PC-3 (cell line): ENCODE measurements around the gene EFL1. TPM values are rescaled to one million over a fixed set of nuclear protein-coding genes. Genes with fewer than 3 reads are reported as not detected.

Source experiments
- ATAC-seq: fragments of 200-7000 bp; cut with Tn5 transposase; 2 replicates; pipeline ENCODE4 v1.9.1; 2020; ENCODE audit warnings: mild to moderate bottlenecking, moderate library complexity
- BruUV-seq: library from RNA; stranded (reverse); fragments of 400-500 nt; replicated peaks from 2 replicates; lab custom pipeline; 2021; lab: Mats Ljungman, UMichigan
- CTCF ChIA-PET: fragments of 300-600 bp; sonication (Branson Sonifier 250); formaldehyde crosslinking; loops from one replicate; lab custom pipeline; 2022; ENCODE audit warnings: antibody characterized with exemption; lab: Charles Lee
- POLR2A ChIA-PET: fragments of 300-600 bp; sonication (Branson Sonifier 250); formaldehyde crosslinking; loops from one replicate; lab custom pipeline; 2022; ENCODE audit warnings: antibody characterized with exemption; ENCODE audit not compliant: unreplicated experiment; lab: Charles Lee
- DNase-seq: peaks from one replicate; pipeline ENCODE4 v3.0.0-alpha.2; 2015
- H2AFZ ChIP-seq: fragments of 300-600 bp; sonication (generic); 2 replicates; pipeline ENCODE4 v1.6.0; 2016; ENCODE audit warnings: antibody characterized with exemption, low read length
- H3F3A ChIP-seq: fragments of 300-600 bp; sonication (generic); one replicate; pipeline ENCODE4 v1.6.0; 2017; ENCODE audit warnings: antibody characterized with exemption, low read length, control low read depth, mild to moderate bottlenecking; ENCODE audit not compliant: unreplicated experiment
- H3K27ac ChIP-seq: fragments of 300-600 bp; sonication (generic); 2 replicates; pipeline ENCODE4 v1.5.1; 2016; ENCODE audit warnings: mild to moderate bottlenecking, low read length
- H3K27me3 ChIP-seq: fragments of 300-600 bp; sonication (generic); 2 replicates; pipeline ENCODE4 v1.6.1; 2016; ENCODE audit warnings: low read length, mixed read lengths
- H3K36me3 ChIP-seq: fragments of 300-600 bp; sonication (generic); 2 replicates; pipeline ENCODE4 v1.6.1; 2016; ENCODE audit warnings: low read depth, mixed run types, low read length, mixed read lengths
- H3K4me1 ChIP-seq: fragments of 300-600 bp; sonication (generic); 2 replicates; pipeline ENCODE4 v1.5.1; 2016; ENCODE audit warnings: low read length; ENCODE audit not compliant: insufficient read depth
- H3K4me2 ChIP-seq: fragments of 300-600 bp; sonication (generic); 2 replicates; pipeline ENCODE4 v1.6.0; 2016; ENCODE audit warnings: low read length
- H3K4me3 ChIP-seq: fragments of 300-600 bp; sonication (generic); 2 replicates; pipeline ENCODE4 v1.5.1; 2016; ENCODE audit warnings: mild to moderate bottlenecking, low read length, mixed read lengths
- H3K79me2 ChIP-seq: fragments of 300-600 bp; sonication (generic); 2 replicates; pipeline ENCODE4 v1.6.1; 2017; ENCODE audit warnings: low read length, mixed read lengths
- H3K9ac ChIP-seq: fragments of 300-600 bp; sonication (generic); 2 replicates; pipeline ENCODE4 v1.6.0; 2016; ENCODE audit warnings: mild to moderate bottlenecking, low read length
- H3K9me2 ChIP-seq: fragments of 300-600 bp; sonication (generic); replicated peaks from 2 replicates; pipeline ENCODE4 v1.6.1; 2016; ENCODE audit warnings: mixed run types, low read length, mixed read lengths
- H3K9me3 ChIP-seq: fragments of 300-600 bp; sonication (generic); 2 replicates; pipeline ENCODE4 v1.6.1; 2016; ENCODE audit warnings: low read length, mixed read lengths
- H4K20me1 ChIP-seq: fragments of 300-600 bp; sonication (generic); 2 replicates; pipeline ENCODE4 v1.6.1; 2016; ENCODE audit warnings: low read length, mixed read lengths
- CTCF ChIP-seq: fragments of 300-600 bp; sonication (generic); conservative IDR thresholded peaks from 2 replicates; pipeline ENCODE4 v1.5.1; 2017; ENCODE audit warnings: antibody characterized with exemption, low read depth, mild to moderate bottlenecking, low read length
- EZH2 ChIP-seq: fragments of 300-600 bp; sonication (generic); IDR thresholded peaks from one replicate; pipeline ENCODE4 v1.6.1; 2017; ENCODE audit warnings: antibody characterized with exemption, mild to moderate bottlenecking, low read length; ENCODE audit not compliant: unreplicated experiment
- EZH2phosphoT487 ChIP-seq: fragments of 300-600 bp; sonication (generic); IDR thresholded peaks from 2 replicates; pipeline ENCODE4 v1.6.1; 2018; ENCODE audit warnings: mild to moderate bottlenecking, antibody characterized with exemption, low read length, borderline replicate concordance
- intact Hi-C: fragments of 100-400 bp; cut with micrococcal nuclease; formaldehyde crosslinking; loops from 2 replicates; pipeline ENCODE4 v1.9.0; 2023
- total RNA-seq: library from RNA; depleted of rRNA; stranded (reverse); fragments of >200 nt; gene quantifications from 2 replicates; pipeline ENCODE4 v1.2.3, GENCODE V29; 2014

EFL1 gene
- total RNA-seq, 1 experiment from 2014 or later: 14.7 TPM

GRCh38 chr15:82114660-82115059, 147.9 kb downstream of the EFL1 start:
- H2AFZ ChIP-seq: no peak overlapping the region
- no peak overlapping the region for H3K4me3 ChIP-seq
- H3K4me2 ChIP-seq: no peak overlapping the region
- ATAC-seq (no peak), DNase-seq (no peak)
- no peaks in the 10 kb centered on the region for H4K20me1 ChIP-seq
- H3K36me3 ChIP-seq: no peaks in the 10 kb centered on the region
- H3K4me1 ChIP-seq: no peaks in the 10 kb centered on the region
- TF ChIP-seq CTCF: no peak
- no peak for TF ChIP-seq EZH2phosphoT487
- no peak for TF ChIP-seq EZH2
- no peaks in the 10 kb centered on the region for H3F3A ChIP-seq
- H3K9me2 ChIP-seq: no peaks in the 10 kb centered on the region
- no peaks in the 10 kb centered on the region for H3K9me3 ChIP-seq
- no peak overlapping the region for H3K27ac ChIP-seq
- ChIA-PET POLR2A (no interaction called here), CTCF (no interaction called here)
- intact Hi-C loops: no loop called here
- no peak overlapping the region for H3K9ac ChIP-seq
- no peaks in the 10 kb centered on the region for H3K79me2 ChIP-seq
- no TSS peak for BruUV-seq
- no peaks in the 10 kb centered on the region for H3K27me3 ChIP-seq

GRCh38 chr15:82113106-82113715, 149.3 kb downstream of the EFL1 start:
- no peak for ATAC-seq
- Histone ChIP-seq H3K9me2 (no peaks in the 10 kb centered on the region), H3K9me3 (no peaks in the 10 kb centered on the region), H3K4me2 (no peak overlapping the region), H4K20me1 (no peaks in the 10 kb centered on the region), H3K4me3 (no peak overlapping the region), H3K36me3 (no peaks in the 10 kb centered on the region), H3K27ac (no peak overlapping the region), H3K79me2 (no peaks in the 10 kb centered on the region), H3F3A (no peaks in the 10 kb centered on the region), H3K4me1 (no peaks in the 10 kb centered on the region), H2AFZ (no peak overlapping the region), H3K9ac (no peak overlapping the region), H3K27me3 (no peaks in the 10 kb centered on the region)
- intact Hi-C loops: no loop called here
- ChIA-PET CTCF (no interaction called here), POLR2A (no interaction called here)
- no peak for TF ChIP-seq EZH2phosphoT487
- no peak for TF ChIP-seq EZH2
- TF ChIP-seq CTCF: no peak
- no peak for DNase-seq
- BruUV-seq: no TSS peak

GRCh38 chr15:82111918-82112317, 150.6 kb downstream of the EFL1 start:
- H3K9me2 ChIP-seq: no peaks in the 10 kb centered on the region
- no TSS peak for BruUV-seq
- CTCF ChIA-PET: no interaction called here
- H3K4me2 ChIP-seq: no peak overlapping the region
- no peak for ATAC-seq
- TF ChIP-seq EZH2 (no peak), EZH2phosphoT487 (no peak), CTCF (no peak)
- H4K20me1 ChIP-seq: no peaks in the 10 kb centered on the region
- H3K79me2 ChIP-seq: no peaks in the 10 kb centered on the region
- no peaks in the 10 kb centered on the region for H3K27me3 ChIP-seq
- no peak overlapping the region for H3K4me3 ChIP-seq
- no peaks in the 10 kb centered on the region for H3F3A ChIP-seq
- H2AFZ ChIP-seq: no peak overlapping the region
- no peak overlapping the region for H3K9ac ChIP-seq
- H3K27ac ChIP-seq: no peak overlapping the region
- intact Hi-C loops: no loop called here
- H3K4me1 ChIP-seq: no peaks in the 10 kb centered on the region
- POLR2A ChIA-PET: no interaction called here
- H3K36me3 ChIP-seq: no peaks in the 10 kb centered on the region
- DNase-seq: no peak
- H3K9me3 ChIP-seq: no peaks in the 10 kb centered on the region
